ENCODE measurements around the gene HPS4.

The HPS4 gene

DNA sequence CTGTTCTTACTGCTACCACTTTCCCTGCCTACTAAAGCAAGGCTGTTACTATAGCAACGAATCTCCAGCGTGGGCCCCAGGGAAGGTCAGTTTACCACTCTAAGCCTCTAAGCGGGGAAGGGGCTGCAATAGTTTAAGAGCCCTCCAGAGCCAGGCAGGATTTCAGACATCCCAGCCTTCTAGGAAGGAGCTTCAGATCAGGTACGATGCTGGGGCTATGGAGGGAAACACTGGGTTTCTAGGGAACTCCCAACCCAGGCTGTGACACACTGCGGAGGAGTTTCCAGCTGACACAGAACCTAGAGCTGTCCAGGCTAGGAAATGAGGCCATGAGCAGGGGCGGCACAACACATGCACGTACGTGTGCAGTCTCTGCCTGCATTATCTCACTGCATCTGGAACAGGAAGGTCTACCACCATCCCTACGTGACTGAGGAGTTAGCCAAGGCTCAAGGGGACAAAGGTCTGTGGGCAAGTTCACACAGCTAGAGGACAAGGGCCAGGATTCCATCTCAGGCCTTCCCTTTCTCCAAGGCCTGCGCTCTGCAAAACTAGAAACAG lies 20.4 kb downstream of the HPS4 start:
- DNase-seq: no peak

DNA sequence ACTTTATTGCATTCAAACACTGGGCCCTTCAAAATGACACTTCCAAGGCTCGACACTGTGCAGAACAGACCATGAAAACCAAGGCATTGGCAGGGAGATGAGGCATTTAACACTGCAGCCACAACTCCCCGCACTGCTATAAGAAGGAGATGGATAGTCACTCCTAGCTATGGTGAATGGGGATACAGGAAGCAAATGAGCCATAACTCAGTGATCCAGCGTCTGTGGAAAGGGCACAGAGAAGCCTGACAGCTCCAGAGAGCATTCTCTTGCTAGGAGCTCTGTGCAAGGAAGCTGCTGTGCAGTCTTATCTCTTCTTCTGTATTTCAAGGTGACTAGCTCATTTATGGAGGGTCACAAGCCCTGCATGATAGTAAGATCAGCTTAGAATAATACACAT lies 20.9 kb downstream of the HPS4 start:
- no peak for DNase-seq

DNA sequence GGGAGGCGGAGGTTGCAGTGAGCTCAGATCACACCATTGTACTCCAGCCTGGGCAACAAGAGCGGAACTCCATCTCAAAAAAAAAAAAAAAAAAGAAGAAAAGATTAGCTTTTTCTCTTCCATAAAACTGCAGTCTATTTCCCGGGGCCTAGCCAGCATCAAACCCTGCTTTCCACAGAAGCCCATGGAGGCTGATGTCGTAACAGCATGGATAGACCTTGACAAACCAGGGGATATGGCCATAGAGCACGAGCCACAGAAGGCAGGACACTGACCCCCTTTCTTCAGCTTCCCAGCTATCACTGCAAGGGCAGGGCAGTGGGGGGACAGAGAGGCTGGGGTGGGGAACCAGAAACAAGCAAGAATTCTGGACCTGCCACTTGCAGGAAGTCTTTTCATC lies 21.5 kb downstream of the HPS4 start:
- no peak for DNase-seq

DNA sequence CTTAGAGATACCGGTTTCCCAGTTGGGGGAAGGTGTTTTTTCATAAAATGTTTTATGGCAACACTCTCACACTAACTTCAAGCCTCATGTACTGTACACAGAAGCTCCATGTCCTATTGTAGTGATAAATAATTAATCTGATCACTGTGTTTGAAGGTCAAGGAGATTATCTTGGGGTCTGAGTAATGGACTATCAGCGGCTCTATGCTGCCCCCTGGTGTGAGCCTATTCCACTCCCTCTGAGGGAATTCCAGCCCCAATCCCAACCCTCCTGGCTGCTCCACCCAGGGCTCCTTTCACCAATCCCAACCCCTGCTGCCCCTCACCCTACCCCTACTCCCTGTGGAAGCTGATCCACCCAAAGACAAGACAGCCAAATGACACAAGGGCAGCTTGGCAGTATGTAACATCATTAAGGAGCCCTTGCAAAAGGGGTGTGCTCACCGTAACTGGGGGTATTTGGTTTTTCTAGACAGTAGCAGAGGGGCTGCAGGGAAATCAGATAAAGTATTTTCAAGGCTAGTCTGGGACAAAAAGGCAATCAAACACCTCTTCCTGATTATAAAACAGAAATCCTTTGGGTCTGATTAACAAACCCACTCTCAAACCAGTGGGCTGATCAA lies 22.3 kb downstream of the HPS4 start:
- DNase-seq: peak; percentile 22

DNA sequence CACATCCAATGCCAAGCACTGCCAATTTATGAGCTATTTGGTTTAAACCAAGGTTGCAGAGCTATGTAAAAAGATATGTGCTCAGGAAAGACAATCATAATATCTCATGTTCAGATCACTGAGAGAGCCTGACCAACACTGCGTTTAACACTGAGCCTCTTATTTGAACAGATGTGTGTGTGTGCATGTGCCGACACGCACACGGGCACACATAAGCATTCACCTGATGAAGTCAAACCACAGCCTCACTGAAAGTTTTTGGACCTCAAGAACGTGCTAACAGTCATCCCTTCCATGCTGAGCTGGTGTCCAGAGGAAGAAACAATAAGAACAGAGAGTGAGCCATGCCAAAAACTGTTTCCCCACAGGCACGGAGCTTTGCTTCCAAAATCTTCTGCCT lies 23.4 kb downstream of the HPS4 start:
- DNase-seq: no peak

DNA sequence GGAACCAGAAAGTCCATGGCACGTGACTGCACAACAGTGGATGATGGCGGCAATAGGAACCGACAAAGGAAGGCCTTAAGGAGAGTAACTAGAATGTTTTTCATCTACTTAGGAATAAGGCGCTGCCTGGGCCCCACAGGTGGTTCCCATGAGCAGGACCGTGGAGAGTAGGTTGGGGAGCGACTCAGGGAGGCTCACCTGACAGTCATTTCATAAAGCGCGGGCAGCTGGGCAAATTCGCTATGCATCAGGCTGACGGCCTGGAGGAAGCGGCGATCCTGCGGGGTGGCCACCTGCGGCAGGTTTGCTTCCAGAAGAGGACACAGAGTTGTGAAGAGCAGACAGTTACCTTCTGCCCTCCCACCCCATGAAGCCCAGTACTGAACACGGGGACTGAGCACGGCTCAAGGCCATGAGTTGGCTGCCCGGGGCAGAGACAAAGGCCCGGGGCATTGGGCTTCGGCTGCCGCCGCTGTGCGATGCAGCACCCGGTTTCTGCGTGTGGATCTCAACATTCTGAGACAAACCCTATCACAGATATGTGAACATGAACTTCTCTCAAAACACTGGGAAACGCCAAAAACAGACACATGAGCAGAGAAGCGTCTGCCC lies 25.8 kb downstream of the HPS4 start:
- DNase-seq: no peak

DNA sequence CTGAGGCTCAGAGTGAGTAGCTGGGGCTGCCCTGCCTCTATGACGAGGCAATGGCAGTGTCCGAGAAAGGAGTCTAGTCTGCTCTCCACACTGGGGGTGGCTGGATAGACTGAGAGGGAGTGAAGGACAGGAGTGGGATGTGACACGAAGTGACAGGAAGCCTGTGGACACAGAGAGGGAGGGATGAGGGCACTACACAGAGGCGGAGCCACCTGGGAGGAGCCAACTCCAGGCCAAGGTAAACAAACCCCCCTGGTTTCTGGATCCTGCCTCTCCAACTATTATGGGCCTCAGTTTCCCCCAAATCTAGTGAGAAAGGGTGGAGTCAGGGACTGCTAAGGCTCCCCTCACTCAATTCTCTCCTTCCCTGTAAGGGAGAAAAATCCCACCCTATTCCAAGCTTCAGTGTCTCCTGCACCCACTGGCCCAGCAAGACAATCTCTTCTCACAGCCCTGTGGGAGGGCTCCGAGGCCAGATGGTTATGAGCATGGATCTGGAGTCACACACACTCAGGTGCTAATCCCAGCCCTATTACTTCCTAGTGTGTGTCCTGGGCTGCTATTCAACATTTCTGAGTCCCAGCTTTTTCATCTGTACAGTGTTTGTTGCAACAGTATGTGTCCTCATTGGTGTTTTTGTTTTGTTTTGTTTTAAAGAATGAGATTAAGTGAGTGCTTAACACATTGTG lies 29.6 kb downstream of the HPS4 start:
- no peak for DNase-seq

DNA sequence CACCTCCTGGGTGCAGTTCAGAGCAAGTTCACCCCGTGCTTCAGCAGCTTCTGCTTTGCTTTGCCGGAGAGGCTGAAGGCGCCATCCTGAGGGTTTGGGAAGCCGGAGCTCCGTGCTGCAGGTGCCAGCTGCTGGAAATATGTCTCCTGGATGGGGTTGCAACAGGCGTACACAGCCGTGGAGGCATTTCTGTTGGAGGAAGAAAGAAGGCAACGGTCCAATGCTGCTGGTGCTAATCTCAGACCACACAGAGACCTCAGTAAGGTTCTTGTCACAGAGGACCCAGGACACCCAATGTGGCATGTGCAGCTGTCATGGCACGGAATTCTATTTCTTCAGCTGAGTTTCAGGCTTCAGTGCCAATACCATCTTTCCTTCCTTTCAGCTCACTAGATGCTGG lies 30.4 kb downstream of the HPS4 start:
- DNase-seq: no peak

DNA sequence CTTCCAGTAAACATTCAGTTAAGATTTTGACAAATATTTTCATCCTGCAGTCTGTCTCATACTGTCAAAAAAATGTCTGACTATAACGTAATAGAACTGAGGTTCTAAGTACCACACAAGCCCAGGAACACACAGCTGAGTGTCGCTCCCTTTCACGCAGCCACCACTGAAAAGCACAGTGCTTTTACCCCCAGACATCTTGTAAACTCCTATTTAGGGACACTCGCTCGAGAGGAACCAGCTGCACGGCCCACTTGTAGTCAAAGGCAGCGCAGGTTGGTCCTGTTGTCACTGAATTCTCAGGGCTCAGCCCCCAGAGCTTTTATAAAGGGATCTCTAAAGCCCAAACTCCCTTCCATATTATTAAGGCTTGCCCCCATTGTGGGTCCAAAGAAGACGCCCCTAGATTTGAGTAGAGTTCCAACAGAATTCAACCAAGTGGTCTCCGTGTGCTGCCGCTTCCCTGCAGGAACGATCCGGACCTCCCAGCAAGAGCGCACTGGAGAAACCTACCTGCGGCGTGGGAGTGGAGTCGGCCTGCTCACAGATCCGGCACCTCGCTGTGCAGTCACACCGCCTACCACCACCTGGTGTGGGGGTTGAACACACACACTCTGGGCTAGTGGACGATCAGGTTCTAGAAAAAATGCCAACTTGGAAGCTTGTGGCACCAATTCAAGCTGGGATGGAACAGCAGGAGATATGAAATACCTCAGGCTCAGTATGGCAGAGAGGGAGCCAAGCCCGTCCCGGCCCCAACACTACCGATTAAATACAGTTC lies 31.2 kb downstream of the HPS4 start:
- DNase-seq: no peak

DNA sequence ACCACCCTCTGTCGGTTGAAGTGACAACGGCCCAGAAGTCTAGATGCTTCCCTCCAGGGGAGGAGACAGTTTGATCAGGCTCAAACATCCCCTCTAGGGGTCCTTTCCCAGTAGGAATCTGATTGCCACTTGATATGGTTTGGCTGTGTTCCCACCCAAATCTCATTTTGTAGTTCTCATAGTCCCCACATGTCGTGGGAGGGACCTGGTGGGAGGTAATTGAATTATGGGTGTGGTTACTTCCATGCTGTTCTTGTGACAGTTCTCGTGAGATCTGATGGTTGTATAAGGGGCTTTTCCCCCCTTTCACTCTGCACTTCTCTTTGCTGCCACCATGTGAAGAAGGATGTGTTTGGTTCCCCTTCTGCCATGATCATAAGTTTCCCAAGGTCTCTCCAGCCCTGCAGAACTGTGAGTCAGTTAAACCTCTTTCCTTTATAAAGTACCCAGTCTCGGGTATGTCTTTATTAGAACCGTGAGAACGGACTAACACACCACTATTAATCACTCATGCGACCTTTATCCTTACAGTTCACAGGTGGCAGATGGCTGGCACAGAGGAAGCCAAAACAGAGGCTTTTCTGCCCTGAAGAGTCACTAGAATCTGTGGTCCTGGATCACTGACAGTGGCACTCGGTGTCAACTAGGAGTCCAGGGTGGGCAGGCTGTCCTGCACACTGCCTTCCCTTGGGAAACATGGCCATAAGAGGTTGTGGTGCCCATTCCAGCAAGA lies 33.0 kb downstream of the HPS4 start:
- no peak for DNase-seq

DNA sequence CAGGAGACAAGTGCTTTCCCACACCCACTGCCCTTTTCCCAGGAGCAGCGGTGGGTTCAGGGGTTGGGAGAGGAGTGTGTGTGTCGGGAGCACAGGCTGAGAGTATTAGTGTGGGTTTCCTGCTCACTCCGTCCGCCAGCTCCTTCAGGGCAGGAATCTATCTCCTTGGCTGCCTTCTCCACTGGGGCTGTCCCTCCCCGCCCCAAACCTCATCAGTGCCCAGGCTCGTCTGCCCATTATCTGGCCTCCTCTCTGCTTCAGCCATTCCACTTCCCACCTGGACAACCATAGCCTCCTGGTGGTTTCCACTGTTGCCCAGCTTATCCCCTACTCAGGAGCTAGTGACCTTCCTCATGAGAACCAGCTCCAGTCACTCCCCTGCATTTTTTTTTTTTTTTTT lies 34.6 kb downstream of the HPS4 start:
- DNase-seq: no peak

DNA sequence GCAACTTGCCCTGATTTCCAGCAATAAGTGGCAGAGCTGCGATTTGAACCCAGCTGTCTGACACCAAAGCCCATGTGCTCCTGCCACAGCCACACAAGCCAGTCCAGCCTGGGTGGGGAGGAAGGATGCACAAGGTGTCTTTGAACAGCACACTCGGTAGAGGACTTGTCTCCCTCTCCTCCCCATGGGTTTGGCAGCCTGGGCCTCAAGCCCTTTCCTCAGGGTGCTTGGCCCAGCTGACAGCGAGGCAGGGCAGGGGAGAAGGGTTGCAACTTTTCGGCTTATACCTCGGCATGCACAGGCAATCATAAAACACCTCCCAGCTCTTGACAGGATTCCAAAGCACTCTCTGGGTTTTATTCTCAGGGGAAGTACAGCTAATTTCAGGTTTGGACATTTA lies 35.2 kb downstream of the HPS4 start:
- no peak for DNase-seq

DNA sequence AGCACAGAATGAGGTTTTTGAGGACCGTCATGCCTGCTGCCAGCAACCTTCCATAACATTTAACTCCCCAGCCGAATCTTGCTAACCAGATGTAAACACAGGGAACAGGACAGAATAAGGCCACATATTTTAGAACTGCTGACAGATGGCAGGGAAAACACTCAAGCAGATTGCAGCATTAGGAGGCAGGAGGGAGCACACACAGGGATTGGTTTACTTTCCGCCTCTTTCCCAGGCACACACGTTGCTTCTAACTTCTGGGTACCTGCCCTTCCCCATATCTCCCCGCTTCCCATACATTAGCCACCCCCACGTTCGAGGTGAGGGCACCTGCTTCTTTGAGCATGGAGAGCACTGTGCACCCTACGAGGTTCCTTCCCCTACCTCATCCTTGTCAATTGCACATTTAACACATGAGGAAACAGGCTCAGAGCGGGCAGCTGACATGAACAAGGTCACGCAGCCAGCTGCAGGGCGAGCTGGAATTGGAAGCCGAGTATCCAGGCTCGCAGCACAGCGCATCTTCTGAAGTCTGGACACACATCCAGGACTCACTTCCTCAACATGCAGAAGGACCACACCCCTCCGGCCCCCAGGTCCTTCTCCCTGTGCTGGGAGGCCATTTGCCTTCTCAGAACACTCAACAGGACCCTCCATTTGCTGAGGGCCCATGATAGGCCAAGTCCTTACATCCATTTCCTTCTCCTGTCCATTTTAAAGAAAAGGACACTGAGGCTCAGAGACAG lies 35.8 kb downstream of the HPS4 start:
- DNase-seq: no peak

DNA sequence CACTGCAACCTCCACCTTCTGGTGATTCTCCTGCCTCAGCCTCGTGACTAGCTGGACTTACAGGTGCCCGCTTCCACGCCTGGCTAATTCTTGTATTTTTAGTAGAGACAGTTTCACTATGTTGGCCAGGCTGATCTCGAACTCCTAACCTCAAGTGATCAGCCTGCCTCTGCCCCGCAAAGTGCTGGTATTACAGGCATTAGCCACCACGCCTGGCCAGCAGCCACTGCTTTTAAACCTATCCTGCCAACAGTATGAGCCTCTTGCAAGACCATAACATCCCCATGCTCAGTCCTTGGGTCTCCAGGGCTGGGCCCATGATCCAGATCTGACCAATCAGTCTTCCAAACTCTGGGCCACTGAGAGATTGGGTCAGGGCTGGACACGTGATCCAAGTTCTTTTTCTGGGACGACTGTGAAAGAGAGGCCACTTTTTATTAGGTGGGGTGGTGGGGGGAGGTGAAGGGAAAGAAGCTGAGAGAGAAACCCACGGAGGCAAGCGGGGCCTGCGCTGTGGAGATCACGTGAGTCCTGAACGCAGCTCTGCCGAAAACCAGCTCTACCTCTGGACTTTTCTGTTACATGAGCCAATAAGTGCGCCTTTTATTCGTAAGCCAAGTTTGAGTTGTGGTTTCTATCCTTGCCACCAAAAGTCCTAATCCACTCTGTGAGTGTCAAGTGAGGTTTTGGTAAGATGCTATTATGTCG lies 36.6 kb downstream of the HPS4 start:
- no peak for DNase-seq

DNA sequence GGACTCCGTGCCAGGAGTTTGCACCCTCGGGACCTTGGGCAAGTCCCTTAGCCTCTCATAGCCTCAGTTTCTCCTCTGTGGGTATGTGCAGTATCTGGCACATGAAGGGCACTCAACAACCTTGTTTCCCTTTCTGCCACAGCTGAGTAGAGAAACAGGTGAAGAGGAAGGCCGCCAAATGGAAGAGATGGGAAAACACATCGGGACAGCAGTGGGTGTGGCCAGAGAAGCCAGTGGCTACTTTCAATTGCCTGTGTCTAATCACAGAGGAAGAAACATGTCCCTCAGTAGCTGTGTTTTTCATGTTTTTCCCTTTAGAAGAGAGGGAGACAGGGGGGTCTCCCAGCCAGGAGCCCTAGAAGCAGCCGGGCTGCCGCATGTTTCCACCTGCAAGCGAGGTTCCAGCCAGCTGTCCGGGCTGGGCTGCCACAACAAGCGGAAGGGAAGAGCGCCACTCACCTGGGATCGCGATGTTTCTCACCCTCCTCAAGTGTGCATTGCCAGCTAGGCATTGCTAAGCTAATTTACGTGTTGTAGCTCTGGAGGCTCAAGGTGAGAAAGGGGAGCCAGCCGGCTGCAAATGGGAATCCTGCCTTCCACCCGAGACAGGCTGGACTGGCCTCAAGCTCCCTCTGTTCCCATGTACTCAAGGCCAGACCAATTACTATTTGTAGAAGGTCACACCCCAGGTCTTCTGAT lies 37.9 kb downstream of the HPS4 start:
- no peak for DNase-seq

DNA sequence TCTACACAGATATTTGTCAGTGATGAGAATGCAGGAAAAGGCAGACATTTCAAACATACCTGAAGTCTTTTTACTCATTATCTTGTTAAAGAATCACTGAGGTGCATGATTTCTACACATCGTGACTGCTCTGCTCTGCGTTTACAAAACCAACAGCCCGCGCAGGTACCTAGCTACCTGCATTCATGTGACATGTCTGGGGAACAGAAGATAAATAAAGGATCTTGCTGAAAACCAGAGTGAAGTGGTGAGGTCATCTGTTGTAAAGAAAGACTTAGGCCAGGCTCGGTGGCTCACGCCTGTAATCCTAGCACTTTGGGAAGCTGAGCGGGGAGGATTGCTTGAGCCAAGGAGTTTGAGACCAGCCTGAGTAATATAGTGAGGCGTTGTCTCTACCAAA lies 38.8 kb downstream of the HPS4 start:
- peak; percentile 33 for DNase-seq

DNA sequence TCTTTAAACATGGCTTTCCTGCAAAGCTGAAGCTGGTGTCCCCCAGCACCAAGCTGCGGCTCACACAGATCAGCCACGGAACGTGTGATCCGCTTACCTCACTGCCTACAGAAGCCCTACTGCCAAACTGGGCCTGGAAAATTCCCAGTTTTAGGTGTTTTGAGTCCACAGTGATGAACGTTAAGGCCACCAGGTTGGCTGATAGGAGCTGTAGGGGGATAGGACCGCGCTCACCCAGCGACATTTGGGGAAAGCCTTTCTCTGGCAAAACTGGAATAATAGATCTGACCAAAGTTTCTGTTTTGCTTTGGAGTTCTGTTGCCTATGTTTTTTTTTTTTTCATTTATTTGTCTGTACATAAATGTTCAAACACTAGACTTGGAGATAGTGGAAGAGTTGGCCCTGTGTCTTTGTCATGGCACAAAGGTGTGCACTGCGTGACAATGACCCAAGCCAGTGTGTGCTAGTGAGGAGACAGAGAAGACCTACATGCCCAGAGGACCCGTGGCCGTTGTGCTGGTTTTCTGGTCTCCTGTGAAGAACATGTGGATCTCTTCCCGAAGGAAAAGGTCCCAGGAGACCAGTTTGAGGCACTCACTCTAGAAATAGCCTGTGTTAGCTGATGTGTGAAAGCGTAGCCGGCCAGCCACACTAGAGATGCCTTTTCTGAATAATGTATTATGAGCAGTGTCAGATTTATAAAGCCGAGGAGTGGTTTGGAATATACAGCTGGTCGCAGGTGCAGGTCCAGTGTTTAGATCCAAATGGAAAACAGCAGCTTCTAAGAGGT lies 39.5 kb downstream of the HPS4 start:
- no peak for DNase-seq

DNA sequence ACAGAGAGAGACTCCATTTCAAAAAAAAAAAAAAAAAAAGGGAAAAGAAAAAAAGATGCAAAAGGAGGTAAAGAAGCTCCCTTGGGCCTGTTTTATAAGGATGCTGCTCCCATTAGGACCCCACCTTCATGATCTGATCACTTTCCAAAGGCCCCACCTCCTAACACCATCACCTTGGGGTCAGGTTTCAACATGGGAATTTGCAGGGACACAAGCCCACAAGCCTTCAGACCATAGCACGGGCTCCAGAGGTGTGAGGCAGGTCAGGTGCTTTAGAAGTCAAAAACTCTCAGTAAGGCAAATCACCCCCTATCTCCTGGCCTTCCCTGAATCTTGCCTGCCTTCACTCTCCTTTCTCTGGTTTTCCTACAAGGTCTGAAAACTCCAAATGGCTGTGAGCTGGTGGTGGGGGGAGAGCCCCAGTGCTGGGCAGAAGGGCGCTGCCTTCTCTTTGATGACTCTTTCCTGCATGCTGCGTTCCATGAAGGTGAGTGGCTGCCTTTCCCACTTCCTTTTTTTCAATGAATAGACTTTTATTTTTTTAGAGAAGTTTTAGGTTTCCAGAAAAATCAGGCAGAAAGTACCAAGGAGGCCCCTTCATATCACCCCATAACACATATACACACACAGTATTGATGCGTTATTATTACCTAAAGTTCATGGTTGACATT lies 41.4 kb downstream of the HPS4 start:
- no peak for DNase-seq

DNA sequence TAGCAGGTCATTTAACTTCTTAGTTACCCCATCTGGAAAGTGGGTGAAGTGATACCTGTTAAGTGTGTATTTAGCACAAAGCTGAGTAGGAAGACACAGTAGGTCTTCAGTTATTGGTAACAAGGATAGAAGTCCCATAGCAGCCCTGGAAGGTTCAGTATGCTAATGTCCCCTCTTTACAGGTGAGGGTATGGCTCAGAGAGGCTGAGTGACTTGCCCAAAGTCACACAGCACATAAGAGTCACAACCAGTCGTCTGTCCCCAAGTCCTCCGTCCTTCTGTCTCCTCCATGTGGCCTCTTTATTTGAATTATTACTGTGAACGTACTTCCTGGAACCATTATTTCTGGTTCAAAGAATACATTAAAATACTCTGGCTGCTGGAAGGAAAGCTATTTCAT lies 44.0 kb downstream of the HPS4 start:
- no peak for DNase-seq

Measured in NCI-H345 (cell line).